Fibroblast of skin of abdomen (primary cell): ENCODE measurements around the gene RALY.
A peak's percentile ranks its signal among the peaks of the same experiment; 100 is the strongest.

ENCODE experiments used
- DNase-seq: peaks from one replicate; pipeline ENCODE4 v3.0.0-alpha.2; 2013

The RALY gene

DNA sequence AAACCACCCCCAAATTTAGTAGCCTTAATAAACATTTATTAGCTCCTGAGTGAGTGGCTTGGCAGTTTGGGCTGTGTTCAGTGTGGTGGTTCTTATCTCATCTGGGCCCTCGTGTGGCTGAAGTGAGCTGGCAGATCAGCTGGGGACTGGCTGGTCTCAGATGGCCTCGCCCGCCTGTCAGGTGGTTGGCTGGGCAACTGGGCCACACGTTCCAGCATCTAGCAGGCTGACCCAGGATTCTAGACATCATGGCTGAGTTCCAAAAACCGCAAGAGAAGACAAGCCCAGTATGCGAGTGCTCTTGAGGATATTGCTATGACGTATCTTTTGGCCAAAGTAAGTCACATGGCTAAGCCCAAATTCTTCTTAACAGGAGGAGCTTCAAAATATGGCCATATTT lies 89.4 kb downstream of the RALY start:
- DNase-seq = peak; percentile 67

DNA sequence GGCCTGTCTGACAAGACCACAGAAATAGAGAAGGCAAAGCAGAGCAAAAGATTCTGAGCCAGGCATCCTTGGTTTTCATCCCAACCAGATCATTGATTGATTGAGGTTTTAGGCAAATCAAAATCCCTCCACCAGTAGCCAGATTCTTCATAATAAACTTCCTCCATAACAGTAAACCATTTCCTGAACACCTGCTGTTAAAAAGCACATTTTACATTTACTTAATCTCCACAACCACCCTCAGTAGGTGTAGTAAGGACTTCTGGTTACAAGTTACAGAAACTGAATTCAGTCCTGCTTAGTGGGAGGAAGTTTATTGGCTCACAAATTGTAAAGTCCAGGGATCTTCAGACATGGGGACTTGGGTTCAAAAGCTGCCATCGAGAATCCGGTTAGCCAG lies 90.1 kb downstream of the RALY start:
- DNase-seq = no peak

DNA sequence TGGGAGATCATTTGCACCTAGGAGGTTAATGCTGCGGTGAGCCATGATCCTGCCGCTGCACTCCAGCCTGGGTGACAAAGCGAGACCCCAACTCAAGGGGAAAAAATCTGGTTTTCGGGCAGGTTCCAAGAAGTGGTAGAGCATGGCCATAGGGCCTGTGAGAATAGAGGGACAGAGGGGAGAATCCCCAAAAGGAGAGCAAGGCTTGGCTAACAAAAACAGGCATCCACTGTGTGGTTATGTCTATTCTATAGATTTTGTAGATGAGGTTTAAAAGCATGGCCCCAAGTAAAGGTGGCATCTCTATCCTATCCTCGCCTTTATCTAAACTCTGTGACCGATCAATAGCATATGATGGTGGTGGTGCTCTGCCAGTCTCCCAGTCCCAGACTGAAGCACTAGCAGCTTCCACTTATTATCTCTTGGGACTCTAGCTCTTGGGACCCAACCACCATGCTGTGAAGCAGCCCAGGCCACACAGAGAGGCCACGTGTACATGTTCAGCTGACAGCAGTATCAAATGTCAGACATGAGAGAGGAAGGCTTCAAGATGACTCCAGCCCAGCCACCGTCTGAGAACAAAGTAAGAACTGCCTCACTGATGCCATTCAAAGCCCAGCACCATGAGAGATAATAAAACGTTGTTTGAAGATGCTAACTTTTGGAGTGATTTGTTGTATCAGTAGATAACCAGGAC lies 90.7 kb downstream of the RALY start:
- DNase-seq = no peak

DNA sequence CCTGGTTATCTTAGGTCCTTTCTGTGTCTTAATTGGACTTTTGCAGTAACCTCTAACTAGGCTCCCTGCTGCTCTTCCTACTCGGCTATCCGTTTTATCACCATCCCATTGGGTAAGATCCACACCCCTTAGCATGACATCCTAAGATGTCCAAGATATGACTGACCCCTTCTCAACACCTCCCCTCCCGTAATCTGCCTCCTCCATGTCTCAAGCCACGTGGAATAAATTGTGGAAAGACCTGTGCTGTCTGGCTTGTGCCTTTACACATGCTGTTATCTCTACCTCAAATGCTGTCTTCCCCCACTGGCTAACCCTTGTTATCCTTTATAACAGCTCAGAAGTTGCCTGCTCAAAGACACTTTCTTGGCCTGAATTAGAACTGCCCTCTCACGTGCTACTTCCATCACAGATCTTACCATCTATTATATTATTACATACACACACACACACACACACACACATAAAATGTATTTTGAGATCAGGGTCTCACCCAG lies 91.9 kb downstream of the RALY start:
- DNase-seq = no peak

DNA sequence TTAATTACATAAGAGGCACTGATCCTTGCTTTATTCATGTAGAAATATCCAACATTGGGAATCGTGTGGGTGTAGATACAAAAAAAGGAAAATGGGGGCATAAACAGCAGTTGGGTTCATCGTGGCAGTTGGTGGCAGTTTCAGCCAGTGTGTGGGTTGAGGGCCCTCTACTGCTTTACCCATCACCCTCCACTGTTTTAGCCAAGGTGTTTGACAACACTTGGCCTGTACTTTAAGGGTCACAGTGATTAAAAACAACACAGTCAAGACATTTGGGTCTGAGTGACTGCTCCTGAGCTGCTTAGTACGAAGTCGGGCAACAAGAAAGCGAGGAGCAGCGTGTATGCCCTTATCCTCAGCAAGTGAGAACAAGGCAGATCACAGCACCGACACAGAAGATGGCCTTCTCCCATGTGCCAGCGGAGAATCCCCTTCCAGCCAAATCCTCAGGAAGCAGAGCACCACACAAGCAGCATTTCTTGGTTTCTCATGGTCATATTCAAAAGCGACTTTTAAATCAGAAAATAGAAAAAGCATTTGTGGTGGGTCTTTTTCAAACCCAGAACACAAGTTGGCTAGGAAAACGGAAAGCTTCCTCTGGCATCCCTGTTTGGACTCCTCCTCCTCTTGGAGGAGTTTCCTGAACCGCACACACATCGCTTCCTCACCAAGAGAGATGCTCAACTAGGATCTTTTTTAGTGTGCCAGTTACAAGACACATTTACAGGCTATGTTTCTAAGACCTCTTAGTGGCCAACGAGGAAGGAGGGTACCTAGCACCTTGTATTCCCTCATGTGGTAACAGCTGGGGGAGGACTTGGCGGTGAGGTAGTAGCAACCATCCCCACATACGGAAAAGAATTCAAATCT lies 94.8 kb downstream of the RALY start:
- no peak for DNase-seq

- DNase-seq = no peak
These were observed 95.4 kb downstream of the RALY start for GRCh38 chr20:34089175-34089479.

GRCh38 chr20:34089655-34090345 lies 96.1 kb downstream of the RALY start:
- no peak for DNase-seq

DNA sequence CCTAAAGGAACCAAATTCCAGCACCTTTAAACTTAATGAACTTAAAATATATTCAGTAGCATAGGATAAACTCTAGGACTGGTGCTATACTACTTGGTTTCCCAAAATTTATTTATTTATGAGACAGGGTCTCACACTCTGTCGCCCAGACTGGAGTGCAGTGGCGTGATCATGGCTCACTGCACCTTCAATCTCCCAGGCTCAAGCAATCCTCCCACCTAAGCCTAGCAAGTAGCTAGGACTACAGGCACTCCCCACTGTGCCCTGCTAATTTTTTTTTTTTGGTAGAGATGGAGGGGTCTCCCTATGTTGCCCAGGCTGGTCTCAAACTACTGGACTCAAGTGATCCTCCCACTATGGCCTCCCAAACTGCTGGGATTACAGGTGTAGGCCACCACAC lies 96.9 kb downstream of the RALY start:
- no peak for DNase-seq

- DNase-seq = no peak
These were observed 98.0 kb downstream of the RALY start for GRCh38 chr20:34091637-34092200.

GRCh38 chr20:34093895-34094294 lies 100.2 kb downstream of the RALY start:
- DNase-seq = no peak

DNA sequence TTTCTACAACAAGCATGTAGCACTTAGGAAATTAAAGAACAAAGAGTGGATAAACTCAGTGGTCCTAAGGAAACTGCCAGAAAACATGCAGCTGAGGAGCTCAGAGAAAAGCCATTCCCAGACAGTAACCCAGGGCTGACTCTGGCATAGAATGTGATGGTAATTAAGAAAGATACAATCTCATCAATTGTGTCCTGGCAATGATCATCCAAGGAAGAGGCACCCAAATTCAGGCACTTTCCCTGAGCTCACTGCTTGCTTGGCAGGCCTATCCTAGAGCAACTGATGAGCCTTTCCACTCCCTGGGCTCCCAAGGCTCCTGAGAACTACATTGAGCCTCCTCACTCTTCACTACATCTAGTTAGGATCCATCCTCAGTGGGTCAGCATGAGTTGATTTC lies 102.1 kb downstream of the RALY start:
- DNase-seq = no peak

GRCh38 chr20:34096699-34097444 lies 103.2 kb downstream of the RALY start:
- DNase-seq = no peak

- DNase-seq = no peak
These were observed 104.9 kb downstream of the RALY start for GRCh38 chr20:34098570-34098969.

DNA sequence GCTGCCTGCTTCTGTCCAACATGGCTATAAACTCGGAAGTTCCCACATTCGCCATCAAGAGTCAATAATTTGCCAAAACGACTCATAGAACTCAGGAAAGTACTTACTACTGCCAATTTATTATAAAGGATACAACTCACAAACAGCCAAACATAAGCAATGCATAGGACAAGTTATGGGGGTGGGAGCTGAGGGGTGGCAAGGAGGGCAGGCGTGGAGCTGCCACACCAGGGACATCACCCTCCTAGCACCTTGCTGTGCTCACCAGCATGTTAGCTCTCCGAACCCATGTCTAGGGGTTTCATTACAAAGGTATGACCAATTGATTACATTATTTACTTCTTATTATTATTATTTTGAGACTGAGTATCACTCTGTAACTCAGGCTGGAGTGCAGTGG lies 106.0 kb downstream of the RALY start:
- no peak for DNase-seq

DNA sequence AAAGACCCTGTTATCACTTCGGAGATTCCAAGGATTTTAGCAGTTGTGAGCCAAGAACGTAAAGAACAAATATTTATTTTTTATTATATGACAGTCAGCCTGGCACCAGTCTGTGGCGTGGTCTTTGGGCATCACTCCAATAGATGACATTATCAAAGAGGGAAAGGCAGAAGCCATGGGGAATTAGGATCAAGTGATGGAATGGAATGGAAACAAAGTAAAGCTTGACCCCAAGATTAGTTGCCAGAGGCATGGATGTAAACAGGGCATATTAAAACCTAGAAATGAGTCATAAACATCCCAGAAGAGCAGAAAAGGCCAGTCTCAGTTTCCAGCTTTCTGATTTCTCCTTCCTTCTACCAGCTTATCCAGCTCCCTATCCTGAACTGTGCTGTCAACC lies 106.9 kb downstream of the RALY start:
- no peak for DNase-seq

- no peak for DNase-seq
These were observed 108.6 kb downstream of the RALY start for GRCh38 chr20:34102342-34102741.

DNA sequence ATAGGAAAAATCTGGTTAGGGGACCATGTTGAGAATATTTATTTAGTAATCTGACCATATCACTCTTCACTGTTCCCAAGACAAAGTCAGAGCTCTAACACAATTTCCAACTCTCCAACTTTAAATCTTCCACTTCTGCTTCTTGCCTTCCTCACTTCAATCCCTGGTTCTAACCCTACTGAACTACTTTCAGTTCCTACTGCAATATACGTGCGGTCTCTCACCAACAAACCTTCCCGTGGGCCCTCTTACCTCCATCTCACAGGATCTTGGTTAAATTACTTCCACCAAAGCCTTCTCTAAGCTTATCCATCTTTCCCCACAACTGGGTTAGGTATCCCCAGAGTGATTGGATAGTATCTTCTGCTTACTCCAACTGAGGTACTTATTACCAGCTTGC lies 110.3 kb downstream of the RALY start:
- DNase-seq = no peak

- no peak for DNase-seq
These were observed 112.4 kb downstream of the RALY start for GRCh38 chr20:34105978-34106675.

- no peak for DNase-seq
These were observed 115.0 kb downstream of the RALY start for GRCh38 chr20:34108616-34109174.

DNA sequence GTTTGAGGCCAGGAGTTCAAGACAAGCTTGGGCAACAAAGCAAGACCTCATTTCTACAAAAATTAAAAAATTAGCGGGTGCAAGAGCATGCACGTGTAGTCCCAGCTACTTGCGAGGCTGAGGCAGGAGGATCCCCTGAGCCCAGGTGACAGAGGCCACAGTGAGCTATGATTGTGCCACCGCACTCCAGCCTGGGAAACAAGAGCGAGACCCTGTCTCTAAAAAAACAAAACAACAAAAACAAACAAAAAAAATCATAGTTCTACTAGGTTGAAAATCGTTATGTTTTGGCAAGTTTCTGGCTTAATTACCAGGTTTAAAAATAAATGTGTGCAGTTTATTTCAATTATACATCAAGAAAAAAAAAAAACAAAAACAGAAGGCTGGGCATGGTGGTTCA lies 115.7 kb downstream of the RALY start:
- no peak for DNase-seq

DNA sequence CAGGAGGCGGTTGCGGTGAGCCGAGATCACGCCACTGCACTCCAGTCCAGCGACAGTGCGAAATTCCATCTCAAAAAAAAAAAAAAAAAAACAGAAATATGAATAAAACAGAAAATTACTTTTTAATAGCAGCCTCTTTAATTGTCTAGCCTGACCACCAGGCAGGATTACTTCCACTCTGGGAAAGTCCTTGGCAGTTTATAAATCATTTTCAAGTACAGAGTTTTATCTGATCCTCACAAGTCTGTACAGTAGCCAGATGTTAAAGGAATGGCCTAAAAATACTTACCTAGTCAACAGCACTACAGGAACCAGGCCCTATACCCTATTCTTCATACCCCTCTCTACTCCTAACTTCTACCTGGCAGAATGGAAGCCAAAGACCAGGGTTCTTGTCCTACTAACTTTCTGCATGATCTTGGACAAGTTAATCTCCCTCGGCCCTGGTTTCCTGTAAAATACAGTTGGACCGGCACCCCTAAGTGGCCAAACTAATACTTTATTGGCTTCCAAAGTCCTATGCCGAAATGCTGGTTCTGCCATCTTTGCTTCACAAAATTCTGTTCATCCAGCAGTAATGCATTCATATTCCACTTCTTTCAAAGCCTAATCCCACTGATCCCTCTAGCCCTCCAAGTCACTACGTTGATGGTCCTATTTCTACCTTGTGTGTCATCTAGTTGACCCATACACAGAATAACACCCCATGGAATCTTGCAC lies 116.5 kb downstream of the RALY start:
- no peak for DNase-seq
